GM12891 (cell line): ENCODE data around the gene HOXD8.

Experiments used
- DNase-seq: peaks from one replicate; pipeline ENCODE4 v3.0.0; 2011; ENCODE audit warnings: low spot score; ENCODE audit not compliant: insufficient read length
- FAIRE-seq: peaks from 2 replicates; lab custom pipeline; 2011; peaks lifted over from hg19 to GRCh38; lab: Jason Lieb, UNC
- PAX5 ChIP-seq: IDR thresholded peaks from 2 replicates; pipeline ENCODE4 v1.6.1; 2011; ENCODE audit warnings: low read length, moderate library complexity, mild to moderate bottlenecking; ENCODE audit not compliant: insufficient read depth, severe bottlenecking
- POLR2A ChIP-seq: IDR thresholded peaks from 2 replicates; pipeline ENCODE4 v1.6.1; 2011; ENCODE audit warnings: low read depth, low read length, control low read depth
- POLR2AphosphoS5 ChIP-seq: IDR thresholded peaks from 2 replicates; pipeline ENCODE4 v1.6.1; 2011; ENCODE audit warnings: low read depth, low read length, control low read depth
- POU2F2 ChIP-seq: IDR thresholded peaks from 2 replicates; pipeline ENCODE4 v1.6.1; 2011; ENCODE audit warnings: low read depth, mild to moderate bottlenecking, control low read depth, low read length, moderate library complexity
- SPI1 ChIP-seq: IDR thresholded peaks from 2 replicates; pipeline ENCODE4 v1.6.1; 2011; ENCODE audit warnings: low read depth, low read length, control low read depth
- TAF1 ChIP-seq: IDR thresholded peaks from 2 replicates; pipeline ENCODE4 v1.6.1; 2011; ENCODE audit warnings: low read depth, low read length, control low read depth

HOXD8 gene

DNA sequence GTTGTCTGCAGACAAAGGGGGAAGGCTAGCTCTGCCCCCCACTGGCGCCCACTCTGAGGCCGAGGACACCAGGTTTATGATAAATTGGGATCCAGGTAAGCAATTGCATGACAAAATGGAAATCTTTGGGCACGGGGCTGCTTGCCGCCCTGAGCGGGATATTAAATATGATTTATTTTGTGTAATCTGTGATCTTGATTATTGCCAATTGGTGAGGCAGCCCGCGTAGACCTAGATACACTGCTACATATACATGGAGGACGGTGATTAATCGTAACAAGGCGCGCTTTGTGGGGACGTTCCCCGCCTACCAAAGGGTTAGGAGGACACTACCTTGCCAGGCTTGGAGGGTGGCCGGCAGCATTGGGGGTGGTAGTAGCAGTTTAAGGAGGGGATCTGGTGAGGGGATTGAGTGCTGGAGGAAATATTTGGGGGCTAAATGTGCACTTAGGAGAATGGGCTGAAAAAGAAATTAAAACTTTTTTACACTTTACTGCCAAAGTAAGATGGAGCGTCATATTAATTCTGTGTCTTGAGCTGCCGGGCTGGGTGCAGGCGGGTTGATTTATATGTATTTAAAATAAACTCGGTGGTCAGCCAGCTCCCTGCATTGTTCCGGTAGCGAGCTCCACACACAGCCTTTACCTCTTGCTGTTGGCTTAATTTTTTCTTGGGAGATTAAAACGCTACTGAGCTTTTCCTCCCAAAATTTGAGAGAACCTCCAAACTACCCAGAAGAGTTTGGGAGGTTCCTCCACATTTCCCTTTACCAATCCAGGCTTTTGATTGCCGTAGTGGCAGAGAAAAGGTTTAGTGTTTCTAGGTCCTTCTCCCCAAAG is 31.7 kb downstream of the HOXD8 start:
- TF ChIP-seq PAX5: no peak
- FAIRE-seq (no peak), DNase-seq (no peak)

DNA sequence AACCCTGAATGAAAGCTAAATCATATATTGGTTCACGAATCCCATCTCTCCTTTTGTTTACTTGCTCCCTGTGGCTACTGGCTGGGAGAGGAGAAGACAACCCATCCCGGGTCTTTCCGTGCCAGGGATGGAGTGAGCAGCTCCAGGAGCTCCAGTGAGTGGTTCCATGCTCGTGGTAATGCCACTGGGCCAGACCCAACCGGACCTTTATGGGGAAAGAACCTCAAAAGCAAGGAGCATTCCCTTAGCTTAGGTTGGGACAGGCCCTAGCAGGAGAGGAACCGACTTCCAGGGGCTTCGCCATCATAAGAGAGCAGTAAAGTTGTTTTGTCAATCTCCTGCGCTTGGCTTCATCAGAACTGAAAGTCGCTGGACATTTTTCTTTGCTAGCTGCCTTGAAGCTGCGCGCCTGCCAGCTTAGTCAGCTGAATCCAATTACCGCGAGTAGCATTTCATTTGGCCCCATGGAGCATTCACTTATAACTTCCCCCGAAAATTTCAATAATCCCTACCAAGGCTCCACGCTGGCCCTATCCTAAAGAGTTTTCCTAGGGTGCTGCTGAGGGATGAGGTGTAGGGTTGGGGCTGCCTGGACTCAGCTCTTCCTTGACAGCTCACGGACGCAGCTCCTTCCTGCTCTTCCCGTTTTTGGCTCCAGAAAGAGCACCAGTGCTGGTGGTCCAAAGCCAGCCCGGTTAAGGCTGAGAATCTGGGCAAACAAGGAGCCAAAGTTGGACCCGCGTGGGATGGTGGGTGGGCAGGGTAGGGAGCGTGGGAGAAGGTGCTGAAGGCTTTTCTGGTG is 32.5 kb downstream of the HOXD8 start:
- DNase-seq (no peak), FAIRE-seq (no peak)
- TF ChIP-seq TAF1 (no peak), POU2F2 (no peak), POLR2AphosphoS5 (no peak)

- TF ChIP-seq SPI1: no peak
- no peak for TF ChIP-seq POLR2A
- no peak for TF ChIP-seq PAX5
- TF ChIP-seq POLR2AphosphoS5: no peak
- no peak for TF ChIP-seq TAF1
- TF ChIP-seq POU2F2: no peak
- DNase-seq (no peak), FAIRE-seq (no peak)
These were observed 33.6 kb downstream of the HOXD8 start for GRCh38 chr2:176162911-176163671.

- DNase-seq (no peak), FAIRE-seq (no peak)
- TF ChIP-seq POLR2A (no peak), POU2F2 (no peak), SPI1 (no peak), POLR2AphosphoS5 (no peak), TAF1 (no peak)
These were observed 34.2 kb downstream of the HOXD8 start for GRCh38 chr2:176163672-176164056.

DNA sequence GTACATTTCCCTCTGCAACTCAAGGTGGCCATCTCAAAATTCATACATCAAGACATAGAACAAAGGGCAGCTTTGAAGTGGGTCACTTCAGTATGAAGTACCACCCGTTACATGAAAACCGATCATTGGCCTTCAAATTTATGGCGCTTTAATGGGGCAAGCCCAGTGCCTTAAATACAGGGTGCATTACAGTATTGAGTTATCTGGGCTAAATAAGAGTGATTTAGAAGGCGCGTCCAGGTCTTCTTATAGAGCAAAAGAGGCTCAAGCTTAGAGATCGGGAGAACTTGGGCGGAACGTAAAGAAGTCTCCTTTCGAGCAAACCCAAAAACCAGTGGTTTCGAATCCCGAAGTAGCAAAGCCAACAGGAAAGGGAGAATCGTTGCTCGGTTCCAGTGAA is 34.7 kb downstream of the HOXD8 start:
- DNase-seq (no peak), FAIRE-seq (no peak)
- TF ChIP-seq SPI1: no peak
- TF ChIP-seq TAF1: no peak
- TF ChIP-seq POLR2AphosphoS5: no peak
- no peak for TF ChIP-seq POU2F2
- TF ChIP-seq PAX5: no peak
- no peak for TF ChIP-seq POLR2A

GRCh38 chr2:176164611-176165369 is 35.3 kb downstream of the HOXD8 start:
- FAIRE-seq (no peak), DNase-seq (no peak)
- no peak for TF ChIP-seq POLR2A
- TF ChIP-seq TAF1: no peak
- no peak for TF ChIP-seq PAX5
- no peak for TF ChIP-seq POU2F2
- no peak for TF ChIP-seq SPI1
- no peak for TF ChIP-seq POLR2AphosphoS5

DNA sequence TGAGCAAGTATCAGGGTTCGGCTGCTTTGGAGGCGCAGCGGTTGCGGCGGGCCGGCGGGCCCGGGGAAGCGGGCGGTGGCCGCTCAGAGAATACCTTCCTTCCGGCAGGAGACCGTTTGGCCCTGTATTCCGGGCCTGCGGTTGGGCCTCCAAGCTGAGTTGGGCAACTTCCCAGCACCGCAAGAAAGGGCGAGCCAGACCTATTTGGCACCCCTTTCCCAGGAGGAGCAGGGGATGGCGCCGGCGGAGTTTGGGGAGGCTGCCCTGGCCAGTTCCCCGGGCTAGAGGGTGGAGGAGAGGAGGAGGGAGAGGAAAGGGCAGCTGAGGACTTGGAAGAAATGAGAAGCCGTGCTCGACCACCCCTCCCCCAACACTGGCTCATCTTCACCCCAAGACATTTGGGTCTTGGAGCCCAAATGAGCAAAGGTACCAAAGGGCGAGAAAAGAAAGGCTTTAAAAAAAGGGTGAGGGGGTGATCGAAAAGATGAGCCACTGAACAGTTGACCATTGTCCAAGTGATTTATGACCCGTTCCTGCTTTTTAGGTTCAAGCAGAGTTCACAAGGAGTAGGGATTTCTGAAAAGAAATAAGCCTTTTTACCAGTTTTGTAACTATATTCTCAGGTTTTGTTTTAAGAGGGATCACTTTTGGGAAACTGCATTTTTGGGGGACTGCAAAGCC is 36.0 kb downstream of the HOXD8 start:
- no peak for DNase-seq
- FAIRE-seq: no peak
- TF ChIP-seq SPI1: no peak
- TF ChIP-seq POLR2A: no peak
- TF ChIP-seq POU2F2: no peak
- TF ChIP-seq TAF1: no peak
- TF ChIP-seq POLR2AphosphoS5: no peak
- TF ChIP-seq PAX5: no peak

- TF ChIP-seq POLR2AphosphoS5 (no peak), PAX5 (no peak), POU2F2 (no peak), POLR2A (no peak), TAF1 (no peak), SPI1 (no peak)
- FAIRE-seq (no peak), DNase-seq (no peak)
These were observed 36.8 kb downstream of the HOXD8 start for GRCh38 chr2:176166272-176166671.

- no peak for TF ChIP-seq TAF1
- TF ChIP-seq POLR2A: no peak
- TF ChIP-seq PAX5: no peak
- no peak for DNase-seq
- FAIRE-seq: no peak
These were observed 37.9 kb downstream of the HOXD8 start for GRCh38 chr2:176167398-176167797.
